ENCODE data around the gene CTSH. TPM values are rescaled to one million over a fixed set of nuclear protein-coding genes. Genes with fewer than 3 reads are reported as not detected.
"Not testable (repeated sequence)": the region's sequence is repeated elsewhere in the genome, so short reads cannot be mapped to it uniquely, and the experiment has no call there.

CTSH gene
- polyA plus RNA-seq, 4 donors: 190 to 230 (median 201) TPM

DNA sequence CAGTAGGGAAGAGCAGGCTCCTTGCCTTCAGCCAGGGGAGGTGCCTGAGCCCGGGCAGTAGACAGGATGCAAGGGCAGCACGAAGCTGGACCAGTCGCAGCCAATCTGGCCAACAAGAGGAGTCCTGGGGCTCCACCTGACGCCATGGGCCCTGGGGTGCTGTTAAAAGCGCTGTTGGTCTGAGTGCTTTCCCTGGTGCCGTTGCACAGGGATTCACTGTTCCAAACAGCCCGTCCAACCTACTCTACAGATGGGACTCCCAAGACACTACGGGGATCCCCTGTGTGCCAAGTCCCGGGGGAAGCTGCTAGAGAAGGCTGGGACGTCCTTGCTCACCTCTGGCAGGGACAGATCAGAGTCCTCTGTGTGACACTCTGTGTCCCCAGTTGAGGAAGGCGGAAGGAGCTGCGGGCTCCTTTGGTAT lies 632 bp downstream of the CTSH start:
- DNase-seq (ENCODE audit: low read depth in 4 of 4, low spot score in 2 of 4): no peak

DNA sequence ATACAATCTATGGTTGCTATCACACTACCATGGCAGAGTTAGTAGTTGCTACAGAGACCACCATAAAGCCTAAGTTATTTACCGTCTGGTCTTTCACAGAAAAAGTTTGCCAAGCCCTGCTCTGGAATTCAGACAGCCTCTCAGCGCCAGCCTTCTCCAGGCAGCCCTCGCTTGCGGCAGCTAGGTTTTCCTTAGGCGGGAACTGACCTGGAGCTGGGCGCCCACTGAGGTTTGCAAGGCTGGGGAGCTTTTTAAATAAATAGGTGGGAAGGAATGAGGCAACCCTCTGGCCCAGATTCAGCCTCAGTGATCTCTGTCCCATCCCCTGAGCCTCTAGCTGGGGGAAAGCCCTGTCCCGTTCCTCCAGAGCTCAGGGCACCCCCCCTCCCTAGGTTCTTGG lies 1.2 kb downstream of the CTSH start:
- DNase-seq (ENCODE audit: low read depth in 4 of 4, low spot score in 2 of 4): no peak

DNA sequence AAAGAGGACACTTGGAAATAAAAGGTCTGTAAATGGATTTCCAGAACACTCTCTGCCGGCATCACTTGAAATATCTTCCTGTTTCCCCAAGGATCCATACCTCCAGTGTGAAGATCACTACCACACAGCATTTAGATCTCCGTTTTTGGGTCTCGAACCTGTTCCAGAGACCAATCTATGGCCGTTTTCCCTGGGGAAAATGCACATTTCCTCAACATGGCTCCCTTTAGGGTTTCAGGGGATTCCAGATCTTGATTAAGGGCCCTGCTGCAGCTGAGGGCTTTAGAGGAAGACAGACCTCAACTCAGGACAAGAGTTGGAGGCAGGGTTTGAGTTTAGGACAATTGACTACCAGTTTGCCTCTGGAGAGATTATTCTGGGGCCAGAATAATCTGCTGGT lies 2.1 kb downstream of the CTSH start:
- DNase-seq (ENCODE audit: low read depth in 4 of 4, low spot score in 2 of 4): no peak

DNA sequence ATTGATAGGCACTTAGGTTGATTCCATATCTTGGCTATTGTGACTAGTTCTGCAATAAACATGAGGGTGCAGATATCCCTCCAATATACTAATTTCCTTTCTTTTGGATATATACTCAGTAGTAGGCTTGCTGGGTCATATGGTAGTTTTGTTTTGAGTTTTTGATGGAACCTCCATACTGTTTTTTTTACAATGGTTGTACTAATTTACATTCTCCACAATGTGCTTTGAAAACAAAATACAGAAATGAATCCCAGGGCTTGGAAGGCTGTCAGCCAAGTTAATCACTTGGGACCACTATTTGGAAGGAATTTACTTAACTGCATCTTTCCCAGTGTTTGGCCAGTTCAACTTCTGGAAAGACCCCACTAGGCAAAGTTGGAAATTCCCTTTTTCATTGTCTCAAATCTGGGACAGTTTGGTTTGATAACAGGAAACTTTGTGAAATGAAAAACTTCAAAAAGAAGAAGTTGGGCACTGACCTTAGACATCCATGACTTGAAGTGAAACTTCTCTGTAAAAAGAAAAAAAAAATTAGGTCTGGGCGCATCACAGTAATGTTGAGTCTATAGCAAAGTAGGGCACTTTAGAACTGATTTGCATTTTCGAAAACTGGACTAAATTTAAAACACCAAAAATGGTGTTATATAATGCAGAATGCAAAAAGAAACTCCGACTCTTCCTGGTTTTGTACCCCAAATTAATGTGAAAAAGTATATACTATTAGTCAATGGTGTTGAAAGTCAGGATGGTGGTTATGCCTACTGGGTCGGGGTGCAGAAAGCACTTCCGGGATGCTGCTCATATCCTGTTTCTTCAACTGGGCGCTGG lies 6.0 kb downstream of the CTSH start:
- DNase-seq (ENCODE audit: low read depth in 4 of 4, low spot score in 2 of 4): no peak

DNA sequence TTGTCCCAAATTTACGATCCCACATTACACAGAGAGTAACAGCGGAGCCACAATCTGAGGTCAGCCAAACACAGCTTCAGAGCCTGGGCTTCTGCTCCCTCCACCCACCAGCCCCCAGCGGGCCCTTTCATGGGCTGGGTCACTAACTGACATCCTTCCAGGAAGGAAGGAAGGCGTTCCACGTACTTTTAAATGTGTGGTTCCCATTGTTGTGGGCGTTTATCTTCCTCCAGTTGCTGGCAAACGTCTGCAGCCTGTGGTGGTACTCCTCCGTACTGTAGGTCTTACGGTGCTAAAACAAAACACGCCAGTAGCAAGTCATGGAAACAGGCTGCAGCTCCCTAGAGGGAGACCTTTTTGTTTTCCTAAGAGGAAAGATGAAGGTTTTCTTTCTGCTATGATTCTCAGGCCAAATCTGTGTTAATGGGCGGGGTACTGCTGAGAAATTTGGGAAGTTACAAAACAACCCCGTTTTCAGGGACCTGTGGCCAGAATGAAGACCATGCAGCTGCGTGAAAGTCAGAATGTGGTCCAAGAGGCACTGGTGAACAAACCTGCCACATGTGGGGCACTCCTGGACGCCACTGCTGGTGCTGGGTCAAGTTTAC lies 7.6 kb downstream of the CTSH start:
- no peak for DNase-seq (ENCODE audit: low read depth in 4 of 4, low spot score in 2 of 4)

DNA sequence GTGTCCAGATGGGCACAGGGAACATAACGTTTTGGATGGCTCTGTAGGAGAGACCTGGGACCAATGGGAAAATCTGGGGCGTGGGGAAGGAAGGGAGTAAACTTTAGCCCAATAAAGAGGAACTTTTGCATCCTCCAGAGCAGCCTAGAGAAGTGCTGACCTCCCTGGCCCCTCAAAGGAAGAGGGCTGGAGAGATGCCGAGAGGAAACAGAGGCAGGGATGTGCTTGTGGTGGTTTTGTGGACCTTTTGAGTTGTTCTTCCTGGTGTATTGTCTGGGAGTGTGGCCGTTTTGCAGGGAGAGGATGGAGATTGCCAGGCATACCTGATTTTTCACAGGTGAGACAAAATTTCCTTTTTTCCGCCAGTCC lies 10.2 kb downstream of the CTSH start:
- no peak for DNase-seq (ENCODE audit: low read depth in 4 of 4, low spot score in 2 of 4)

DNA sequence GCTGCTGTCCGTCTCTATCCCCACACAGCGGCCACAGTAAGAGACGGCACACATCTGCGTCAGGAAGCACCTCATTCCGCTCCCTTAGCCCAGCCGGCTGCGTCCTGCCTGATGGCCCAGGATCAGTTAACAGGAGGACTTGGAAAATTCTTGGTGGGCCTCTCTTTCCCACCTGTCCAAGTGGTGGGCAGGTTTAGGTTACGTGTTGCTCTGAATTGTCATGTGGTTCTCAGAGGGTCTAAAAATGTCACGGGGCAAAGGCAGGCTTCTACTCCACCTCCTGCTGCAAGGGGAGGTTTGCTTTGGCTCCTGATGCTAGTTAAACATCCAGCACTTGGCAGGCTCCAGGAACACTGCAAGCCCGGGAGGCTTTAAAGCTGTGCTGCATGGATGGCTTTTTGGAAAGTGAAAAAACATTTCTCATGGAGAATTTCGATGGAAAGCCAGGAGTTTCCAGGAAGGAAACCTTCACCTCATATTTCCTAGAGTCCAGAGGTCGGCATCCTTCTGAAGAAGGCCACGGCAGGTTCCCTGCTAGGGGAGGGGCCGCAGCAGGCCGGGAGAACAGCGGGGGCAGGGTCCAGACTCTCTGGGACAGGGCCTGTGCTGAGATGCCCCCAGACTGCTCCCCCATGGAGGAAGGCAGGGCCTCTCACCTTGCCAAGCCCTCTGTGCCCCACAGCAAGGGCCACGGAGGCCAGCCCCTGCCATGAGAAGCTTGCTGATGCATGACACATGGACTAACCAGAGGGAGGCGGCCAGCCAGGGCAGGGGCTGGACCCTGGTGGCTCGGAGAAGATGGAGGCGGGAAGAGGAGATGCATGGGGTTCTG lies 10.8 kb downstream of the CTSH start:
- peak in 1 of 4 donors; percentile 39 for DNase-seq (ENCODE audit: low read depth in 4 of 4, low spot score in 2 of 4)

DNA sequence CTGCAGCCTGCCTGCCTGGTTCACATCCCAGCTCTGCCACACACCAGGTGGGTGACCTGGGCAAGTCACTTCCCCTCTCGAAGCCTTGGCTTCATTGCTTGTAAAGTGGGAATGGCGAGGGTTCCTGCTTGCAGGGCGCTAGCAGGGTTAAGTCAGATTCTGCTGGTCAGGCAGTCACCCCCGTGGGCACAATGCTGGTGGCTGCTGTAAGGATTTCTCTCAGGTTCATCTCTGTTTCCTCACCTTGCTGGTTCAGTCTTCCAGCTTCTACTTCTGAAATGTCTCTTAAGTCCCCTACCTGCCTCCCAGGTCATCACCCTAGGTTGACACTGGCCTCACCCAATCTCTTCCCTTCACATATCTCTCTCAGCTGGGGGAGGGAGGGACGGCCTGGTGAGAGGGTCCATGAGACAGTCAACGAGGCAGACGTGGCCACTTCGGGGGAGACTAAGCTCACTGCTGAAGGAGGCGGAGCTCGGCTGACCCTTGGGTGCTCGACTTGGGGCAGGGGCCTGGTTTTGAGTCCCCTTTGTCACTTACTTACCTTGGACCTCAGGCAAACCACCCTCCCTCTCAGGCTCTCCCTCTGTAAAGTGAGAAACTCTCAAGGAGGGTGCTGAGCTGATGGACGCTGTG lies 11.5 kb downstream of the CTSH start:
- no peak for DNase-seq (ENCODE audit: low read depth in 4 of 4, low spot score in 2 of 4)

DNA sequence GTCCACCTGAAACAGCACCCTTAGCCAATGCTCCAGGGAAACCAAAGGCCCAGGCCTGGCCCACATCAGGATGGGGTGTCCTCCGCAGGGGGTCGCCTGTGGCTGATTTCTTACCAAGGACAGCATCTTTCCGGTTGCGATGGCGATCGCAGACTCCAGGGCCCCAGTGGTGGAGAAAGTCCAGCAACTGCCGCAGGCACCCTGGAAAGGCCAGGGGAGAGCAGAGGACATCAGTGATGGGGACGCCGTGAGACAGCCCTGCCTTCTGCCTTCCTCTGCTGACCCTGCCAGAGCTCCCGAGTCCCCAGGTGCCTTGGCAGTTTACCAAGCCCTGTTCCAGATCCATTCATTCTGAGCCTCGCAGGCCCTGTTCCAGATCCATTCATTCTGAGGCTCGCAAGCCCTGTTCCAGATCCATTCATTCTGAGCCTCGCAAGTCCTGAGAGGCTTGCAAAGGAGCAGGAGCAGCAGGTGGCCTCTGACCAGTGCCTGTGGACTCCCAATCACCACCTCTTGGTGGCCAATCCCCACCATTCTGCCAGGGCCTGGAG lies 12.5 kb downstream of the CTSH start:
- no peak for DNase-seq (ENCODE audit: low read depth in 4 of 4, low spot score in 2 of 4)

DNA sequence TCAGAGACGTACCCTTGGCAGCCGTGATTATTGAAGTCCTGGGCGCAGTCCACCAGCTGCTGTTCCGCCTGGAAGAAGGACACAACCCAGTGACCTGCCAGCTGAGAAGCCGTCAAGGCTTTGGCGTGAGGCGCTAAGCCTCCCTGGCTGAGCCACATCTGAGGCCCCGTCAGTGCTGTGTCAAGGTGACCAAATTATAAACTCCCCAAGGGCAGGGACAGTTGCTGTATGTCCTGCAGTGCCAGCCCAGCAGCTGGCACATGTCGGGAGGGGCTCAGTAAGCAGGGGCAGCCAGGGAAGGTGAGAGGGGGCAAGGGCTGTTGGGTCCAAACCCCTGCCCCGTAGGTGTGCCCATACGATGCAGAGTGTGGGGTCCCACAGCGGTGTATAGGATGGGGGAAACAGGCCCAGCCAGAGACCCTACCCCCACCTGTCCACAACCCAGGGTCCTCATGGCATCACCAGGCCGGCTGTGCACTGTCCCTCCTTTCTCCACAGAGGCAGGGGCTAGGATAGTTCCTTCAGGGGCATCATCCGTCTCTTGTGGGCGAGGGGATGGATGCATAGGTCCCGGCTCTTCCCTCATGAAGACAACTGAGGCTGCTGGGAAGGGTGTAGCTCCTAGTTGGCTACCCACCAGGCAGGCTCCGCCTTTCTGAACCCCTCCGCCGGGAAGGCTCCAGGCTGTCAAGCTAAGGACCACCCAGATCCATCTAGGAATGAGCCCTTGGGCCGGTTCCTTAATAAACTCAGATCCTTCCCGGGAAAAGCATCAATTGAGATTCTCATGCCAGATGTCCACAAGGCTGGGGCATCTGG lies 13.2 kb downstream of the CTSH start:
- DNase-seq (ENCODE audit: low read depth in 4 of 4, low spot score in 2 of 4): no peak

DNA sequence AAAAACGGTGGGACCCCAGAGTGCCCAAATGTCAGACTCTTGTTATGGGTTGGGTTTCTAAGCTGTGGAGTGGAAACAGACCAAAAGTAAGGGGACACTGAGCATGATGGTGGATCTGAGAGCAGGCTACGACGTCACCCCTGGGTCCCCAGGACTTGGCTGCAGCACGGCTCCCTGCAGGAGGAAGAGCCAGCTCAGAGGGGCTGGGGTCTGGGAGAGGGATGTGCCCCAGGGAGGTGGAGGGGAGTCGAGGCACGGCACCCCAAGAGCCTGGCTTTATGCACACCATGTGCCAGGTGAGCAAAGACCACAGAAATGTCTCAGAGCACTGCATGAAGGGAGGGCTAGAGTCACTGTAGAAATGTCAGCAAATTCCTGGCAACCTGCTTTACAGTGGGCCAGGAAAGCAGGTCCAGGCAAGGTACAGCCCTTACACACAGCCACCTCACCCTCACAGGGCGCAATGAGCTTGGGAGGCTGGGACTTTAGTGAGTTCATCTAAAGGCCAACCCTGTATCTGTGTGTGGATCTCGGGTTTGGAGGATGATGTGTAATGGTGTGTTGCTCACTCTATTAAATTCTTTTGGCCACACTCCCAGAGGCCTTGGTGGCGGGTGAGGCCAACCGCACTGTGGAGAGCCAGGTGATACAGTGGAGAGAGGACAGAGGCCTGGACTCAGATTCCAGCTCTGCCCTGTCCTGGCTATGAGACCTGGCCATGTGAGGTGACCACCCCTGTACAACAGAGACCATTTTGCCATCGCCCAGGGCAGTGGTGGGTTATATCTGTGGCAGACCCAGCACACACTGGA lies 14.1 kb downstream of the CTSH start:
- DNase-seq (ENCODE audit: low read depth in 4 of 4, low spot score in 2 of 4): no peak

DNA sequence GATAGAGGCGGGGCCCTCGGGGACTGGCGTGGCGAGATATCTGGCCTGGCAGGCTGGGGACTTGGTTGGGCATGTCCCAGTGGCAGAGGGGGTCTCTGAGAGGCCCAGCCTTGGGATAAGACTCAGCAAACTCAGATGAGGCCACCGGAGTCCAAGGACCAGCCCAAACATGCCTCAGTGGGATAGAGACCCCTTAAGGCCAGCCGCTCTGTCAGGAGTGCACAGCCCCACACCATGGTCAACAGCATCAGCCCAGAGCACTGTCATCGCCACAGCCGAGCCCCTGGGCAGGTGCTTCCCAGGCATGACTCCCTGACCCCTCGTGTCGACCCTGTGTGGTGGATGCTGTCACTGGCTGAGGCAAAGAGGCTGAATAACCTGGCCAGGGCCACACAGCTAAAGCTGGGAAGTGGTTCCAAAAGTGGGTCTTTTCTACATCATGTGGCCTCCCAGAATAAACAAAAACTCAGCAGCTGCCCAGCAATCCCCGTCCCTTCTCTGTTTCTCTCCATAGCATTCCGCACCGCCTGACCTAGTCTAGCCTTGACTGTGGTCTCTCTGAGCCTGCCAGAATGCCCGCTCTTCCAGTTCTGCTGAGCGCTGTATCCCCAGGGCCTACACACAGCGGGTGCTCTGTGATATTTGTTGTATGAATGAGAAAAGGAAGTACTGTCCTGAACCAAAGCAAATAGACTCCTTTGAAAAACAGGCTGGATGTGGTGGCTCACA lies 15.1 kb downstream of the CTSH start:
- no peak for DNase-seq (ENCODE audit: low read depth in 4 of 4, low spot score in 2 of 4)

DNA sequence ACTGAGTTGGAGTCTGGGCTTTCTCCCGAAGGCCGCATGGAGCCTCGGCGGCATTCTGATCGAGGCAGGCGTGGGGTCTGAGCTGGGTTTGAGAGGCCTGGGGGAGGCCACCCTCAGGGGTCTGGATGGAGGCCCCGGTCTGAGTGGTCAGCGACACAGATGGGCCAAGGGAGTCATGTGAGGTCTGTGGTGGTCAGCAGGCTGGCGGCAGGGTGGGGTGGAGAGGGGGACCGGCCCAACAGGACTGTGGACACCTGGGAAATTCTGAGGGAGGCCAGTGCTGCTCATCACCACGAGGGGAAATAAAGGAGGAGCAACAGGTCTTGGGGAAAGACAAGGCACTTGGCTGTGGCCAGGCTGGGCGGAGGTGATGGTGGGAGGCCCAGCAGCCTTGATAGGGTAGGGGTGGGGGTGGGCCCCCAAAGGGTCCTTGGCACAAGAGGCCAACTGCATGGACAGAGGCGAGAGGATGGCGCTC lies 16.2 kb downstream of the CTSH start:
- no peak for DNase-seq (ENCODE audit: low read depth in 4 of 4, low spot score in 2 of 4)

DNA sequence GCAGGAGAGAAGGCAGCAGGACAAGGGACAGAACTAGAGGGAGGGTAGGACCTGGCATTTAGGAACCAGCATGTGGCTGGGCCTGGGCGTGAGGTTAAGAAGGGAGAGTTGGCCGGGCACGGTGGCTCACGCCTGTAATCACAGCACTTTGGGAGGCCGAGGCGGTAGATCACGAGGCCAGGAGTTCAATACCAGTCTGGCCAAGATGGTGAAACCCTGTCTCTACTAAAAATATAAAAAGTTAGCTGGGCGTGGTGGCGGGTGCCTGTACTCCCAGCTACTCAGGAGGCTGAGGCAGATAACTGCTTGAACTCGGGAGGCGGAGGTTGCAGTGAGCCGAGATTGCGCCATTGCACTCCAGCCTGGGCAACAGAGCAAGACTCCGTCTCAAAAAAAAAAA lies 16.7 kb downstream of the CTSH start:
- not testable (repeated sequence) for DNase-seq (ENCODE audit: low read depth in 4 of 4, low spot score in 2 of 4)

DNA sequence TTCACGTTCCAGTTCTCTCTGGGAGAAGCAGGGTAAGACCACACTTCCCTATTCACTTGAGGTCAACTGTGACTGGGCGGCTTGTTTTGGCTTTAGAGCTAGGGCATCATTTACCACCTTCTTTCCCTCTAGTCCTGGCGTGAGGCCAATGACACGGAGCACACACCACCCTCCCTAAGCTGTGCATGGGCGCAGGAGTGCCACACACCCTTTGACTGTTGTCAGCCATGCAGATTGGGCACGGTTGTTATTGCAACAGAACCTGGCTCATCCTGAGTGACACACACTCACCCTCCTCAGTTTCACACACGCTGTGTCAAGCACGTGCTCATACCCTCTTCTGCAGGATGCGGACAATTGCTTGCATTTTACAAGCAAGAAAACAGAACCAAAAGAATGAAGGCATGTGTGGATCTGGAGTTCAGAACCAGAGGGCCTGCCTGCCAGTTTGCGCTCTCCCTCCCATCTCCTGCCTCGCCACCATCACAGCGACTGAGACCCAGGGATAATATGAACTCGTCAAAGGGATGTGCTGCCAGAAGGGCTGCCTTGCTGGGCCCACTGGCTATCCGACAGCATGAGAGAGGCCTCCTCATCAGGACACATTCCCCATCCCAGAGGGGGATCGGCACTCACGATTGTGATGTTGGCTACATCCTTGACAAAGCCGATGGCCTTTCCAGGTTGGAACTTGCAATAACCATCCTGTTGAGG lies 17.6 kb downstream of the CTSH start:
- DNase-seq (ENCODE audit: low read depth in 4 of 4, low spot score in 2 of 4): no peak

DNA sequence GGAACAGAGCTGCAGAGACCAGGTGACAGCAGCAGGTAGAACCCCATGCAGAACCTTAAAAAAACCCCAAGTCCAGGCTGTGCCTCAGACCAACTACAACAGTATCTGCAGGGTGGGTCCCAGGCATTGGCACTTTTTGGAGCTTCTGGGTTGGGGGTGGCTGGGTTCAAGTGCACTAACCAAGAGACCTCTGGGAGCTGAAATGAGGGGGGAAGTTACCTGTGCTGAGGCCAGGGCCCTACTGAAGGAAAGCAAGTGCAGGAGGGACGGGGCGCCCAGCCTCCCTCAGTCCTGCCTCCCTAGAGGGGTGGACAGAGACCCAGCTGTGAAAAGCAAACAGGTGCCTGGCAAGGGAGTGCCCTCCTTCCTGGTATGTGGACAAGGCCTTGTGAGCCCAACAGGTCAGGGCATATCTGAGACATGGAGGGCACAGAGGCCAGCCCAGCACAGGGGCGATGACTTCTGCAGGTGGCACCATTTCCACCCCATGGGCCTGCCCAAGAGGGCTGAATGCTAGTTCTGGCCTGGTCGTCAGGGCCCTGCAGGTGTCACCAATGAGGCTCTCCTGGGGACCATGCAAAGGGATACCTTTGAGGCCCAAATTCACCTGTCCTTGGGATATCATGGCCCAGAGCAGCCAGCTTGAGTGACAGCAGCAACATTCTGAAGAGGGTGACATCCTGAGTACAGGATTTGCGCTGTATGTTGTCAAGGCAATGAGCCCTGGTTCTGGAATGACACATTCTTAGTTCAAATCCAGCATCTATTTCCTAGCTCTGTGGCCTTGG lies 18.7 kb downstream of the CTSH start:
- no peak for DNase-seq (ENCODE audit: low read depth in 4 of 4, low spot score in 2 of 4)
